ENCODE data around the gene COQ9.

COQ9 gene

DNA sequence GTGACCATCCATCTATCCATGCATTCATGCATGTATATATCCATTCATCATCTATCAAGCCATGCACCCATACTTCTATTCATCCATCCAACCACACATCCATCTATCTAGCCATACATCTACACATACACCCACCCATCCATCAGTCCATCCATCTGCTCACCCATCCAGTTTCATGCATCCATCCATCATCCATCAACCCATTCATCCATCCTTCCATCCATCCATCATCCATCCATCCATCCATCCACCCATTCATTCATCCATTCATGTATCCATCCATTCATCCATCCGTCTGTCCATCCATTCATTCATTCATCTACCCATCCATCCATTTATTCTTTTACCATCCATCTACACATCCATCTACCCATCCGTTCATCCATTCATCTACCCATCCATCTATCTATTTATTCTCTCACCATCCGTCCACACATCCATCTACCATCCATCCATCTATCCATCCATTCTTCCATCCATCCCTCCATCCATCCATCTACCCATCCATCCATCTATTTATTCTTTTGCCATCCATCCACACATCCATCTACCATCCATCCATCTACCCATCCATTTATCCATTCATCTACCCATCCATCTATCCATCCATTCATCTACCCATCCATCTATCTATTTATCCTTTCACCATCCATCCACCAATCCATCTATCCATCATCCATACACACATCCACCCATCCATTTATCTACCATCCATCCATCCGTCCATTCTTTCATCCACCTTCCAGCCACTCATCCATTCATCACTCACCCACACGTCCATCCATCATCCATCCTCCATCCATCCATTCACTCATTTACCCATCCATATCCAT, 39.5 kb upstream of the COQ9 start:
- TF ChIP-seq, protein P1, sequence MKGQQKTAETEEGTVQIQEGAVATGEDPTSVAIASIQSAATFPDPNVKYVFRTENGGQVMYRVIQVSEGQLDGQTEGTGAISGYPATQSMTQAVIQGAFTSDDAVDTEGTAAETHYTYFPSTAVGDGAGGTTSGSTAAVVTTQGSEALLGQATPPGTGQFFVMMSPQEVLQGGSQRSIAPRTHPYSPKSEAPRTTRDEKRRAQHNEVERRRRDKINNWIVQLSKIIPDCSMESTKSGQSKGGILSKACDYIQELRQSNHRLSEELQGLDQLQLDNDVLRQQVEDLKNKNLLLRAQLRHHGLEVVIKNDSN (IDR thresholded peaks at IDR 0.05), result no peak
- TF ChIP-seq EP300 (IDR thresholded peaks at IDR 0.05; ENCODE audit: borderline replicate concordance), result no peak
- TF ChIP-seq, protein P2, sequence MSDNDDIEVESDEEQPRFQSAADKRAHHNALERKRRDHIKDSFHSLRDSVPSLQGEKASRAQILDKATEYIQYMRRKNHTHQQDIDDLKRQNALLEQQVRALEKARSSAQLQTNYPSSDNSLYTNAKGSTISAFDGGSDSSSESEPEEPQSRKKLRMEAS (IDR thresholded peaks at IDR 0.05), result no peak
- no peak for TF ChIP-seq TEAD4 (IDR thresholded peaks at IDR 0.05)
- TF ChIP-seq FOXM1 (IDR thresholded peaks at IDR 0.05; ENCODE audit: borderline replicate concordance, low read depth), result no peak
- TF ChIP-seq, protein P3, sequence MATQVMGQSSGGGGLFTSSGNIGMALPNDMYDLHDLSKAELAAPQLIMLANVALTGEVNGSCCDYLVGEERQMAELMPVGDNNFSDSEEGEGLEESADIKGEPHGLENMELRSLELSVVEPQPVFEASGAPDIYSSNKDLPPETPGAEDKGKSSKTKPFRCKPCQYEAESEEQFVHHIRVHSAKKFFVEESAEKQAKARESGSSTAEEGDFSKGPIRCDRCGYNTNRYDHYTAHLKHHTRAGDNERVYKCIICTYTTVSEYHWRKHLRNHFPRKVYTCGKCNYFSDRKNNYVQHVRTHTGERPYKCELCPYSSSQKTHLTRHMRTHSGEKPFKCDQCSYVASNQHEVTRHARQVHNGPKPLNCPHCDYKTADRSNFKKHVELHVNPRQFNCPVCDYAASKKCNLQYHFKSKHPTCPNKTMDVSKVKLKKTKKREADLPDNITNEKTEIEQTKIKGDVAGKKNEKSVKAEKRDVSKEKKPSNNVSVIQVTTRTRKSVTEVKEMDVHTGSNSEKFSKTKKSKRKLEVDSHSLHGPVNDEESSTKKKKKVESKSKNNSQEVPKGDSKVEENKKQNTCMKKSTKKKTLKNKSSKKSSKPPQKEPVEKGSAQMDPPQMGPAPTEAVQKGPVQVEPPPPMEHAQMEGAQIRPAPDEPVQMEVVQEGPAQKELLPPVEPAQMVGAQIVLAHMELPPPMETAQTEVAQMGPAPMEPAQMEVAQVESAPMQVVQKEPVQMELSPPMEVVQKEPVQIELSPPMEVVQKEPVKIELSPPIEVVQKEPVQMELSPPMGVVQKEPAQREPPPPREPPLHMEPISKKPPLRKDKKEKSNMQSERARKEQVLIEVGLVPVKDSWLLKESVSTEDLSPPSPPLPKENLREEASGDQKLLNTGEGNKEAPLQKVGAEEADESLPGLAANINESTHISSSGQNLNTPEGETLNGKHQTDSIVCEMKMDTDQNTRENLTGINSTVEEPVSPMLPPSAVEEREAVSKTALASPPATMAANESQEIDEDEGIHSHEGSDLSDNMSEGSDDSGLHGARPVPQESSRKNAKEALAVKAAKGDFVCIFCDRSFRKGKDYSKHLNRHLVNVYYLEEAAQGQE (IDR thresholded peaks at IDR 0.05; ENCODE audit: low read depth), result no peak
- TF ChIP-seq EGR1 (IDR thresholded peaks at IDR 0.05), result no peak
- TF ChIP-seq RAD21 (IDR thresholded peaks at IDR 0.05; ENCODE audit: low read depth), result no peak
- no peak for TF ChIP-seq NFIC (IDR thresholded peaks at IDR 0.05)
- no peak for TF ChIP-seq CREB1 (IDR thresholded peaks at IDR 0.05; ENCODE audit: low read depth)
- no peak for TF ChIP-seq TCF12 (IDR thresholded peaks at IDR 0.05; ENCODE audit: low read depth)
- no peak for TF ChIP-seq YY1 (IDR thresholded peaks at IDR 0.05; ENCODE audit: low read depth)

DNA sequence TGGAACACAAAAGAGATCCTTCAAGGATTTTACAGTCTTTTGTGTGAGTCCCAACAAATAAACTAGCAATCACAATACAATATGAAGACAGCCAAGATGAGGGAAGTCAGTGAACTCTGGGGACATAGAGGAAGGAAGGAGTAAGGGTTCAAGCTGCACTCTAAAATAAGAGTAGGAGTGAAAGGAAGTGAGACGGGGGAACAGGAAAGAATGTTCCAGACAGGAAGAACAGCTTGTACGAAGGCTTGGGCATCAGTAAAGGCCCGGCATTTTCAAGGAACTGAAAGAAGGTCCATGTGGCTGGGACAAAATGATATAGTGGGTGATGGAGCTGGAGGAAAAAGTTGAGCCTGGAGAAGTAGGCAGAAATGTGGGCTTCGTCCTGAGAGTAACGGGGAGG, 38.2 kb upstream of the COQ9 start:
- TF ChIP-seq TEAD4 (IDR thresholded peaks at IDR 0.05), result no peak

DNA sequence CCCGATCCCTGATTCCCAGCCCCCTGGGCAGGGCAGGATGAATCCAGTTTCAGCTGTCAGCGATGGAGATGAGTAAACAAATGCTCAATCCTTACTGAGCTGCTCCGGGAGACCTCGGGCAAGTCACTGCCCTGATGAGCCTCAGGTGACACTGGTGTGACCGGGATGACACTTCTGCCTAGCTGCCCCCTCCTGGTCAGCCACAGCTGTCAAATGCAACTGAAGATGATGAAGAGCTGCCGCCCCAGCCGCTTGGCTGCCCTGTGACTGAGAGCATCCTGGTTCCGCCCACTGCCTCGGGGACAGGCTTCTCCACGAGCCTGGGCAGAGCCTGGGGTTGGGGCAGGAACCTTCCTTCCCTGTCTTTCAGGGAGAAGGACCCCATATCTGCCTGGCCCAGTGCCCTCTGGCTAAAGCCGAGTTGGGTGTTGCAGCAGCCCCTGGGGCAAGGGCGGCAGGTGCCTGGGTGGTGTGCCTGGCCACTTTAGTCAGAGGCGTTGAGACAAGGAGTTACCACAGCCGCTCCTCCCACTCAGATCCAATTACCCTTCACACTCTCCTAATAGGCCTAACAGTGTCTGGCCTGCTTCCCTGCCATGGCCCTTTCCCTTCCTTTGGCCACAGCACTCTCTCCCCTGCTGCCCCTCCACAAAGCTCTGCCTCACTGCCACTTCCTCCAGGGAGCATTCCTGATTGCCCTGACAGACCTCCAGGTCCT, 37.2 kb upstream of the COQ9 start:
- TF ChIP-seq CREB1 (IDR thresholded peaks at IDR 0.05; ENCODE audit: low read depth) (no peak), ZBTB7A (IDR thresholded peaks at IDR 0.05; ENCODE audit: low read depth) (no peak)
- TF ChIP-seq, protein P2 (IDR thresholded peaks at IDR 0.05), result peak; percentile 32; the same call in 1 of the 2 replicates

DNA sequence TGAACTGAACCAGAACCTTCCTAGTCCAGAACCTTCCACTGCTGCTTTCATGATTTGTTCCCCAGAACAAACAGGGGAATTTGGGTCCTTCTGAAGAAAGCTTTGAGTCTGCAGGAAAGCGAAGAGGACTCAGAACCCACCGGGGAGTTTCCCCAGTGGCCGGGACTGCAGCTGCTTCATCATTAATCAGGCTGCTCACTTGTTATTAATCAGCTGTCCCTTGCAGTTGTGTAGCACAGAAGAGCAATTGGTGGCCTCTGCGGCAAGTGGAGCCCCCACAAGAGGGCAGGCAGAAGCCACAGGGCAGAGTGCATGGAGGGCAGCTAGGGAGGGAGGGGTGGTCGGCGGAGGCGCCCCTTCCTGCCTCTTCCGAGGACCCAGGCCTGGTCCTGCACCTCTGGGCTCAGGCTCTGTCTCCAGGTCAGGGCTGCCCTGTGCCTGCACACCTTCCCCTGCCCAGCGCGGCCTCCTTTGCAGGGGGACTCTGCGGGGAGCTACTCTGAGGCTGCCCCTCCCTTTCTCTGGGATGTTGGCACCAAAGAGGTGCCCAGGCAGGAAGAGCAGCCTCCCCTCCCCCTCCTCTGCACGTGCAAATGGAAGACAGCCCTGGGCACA, 35.8 kb upstream of the COQ9 start:
- TF ChIP-seq EP300 (IDR thresholded peaks at IDR 0.05; ENCODE audit: borderline replicate concordance), result no peak
- TF ChIP-seq CREB1 (IDR thresholded peaks at IDR 0.05; ENCODE audit: low read depth), result no peak
- TF ChIP-seq FOXM1 (IDR thresholded peaks at IDR 0.05; ENCODE audit: borderline replicate concordance, low read depth), result no peak
- TF ChIP-seq ZBTB7A (IDR thresholded peaks at IDR 0.05; ENCODE audit: low read depth), result no peak
- no peak for TF ChIP-seq TAF1 (IDR thresholded peaks at IDR 0.05; ENCODE audit: low read depth)
- TF ChIP-seq, protein P2 (IDR thresholded peaks at IDR 0.05), result no peak
- no peak for TF ChIP-seq CEBPB (IDR thresholded peaks at IDR 0.05)
- TF ChIP-seq, protein P1 (IDR thresholded peaks at IDR 0.05), result no peak
- TF ChIP-seq, protein P3 (IDR thresholded peaks at IDR 0.05; ENCODE audit: low read depth), result no peak
- TF ChIP-seq RAD21 (IDR thresholded peaks at IDR 0.05; ENCODE audit: low read depth), result no peak
- no peak for TF ChIP-seq NFIC (IDR thresholded peaks at IDR 0.05)
- TF ChIP-seq YY1 (IDR thresholded peaks at IDR 0.05; ENCODE audit: low read depth), result no peak
- TF ChIP-seq TCF12 (IDR thresholded peaks at IDR 0.05; ENCODE audit: low read depth), result no peak
- TF ChIP-seq TEAD4 (IDR thresholded peaks at IDR 0.05), result no peak
- TF ChIP-seq EGR1 (IDR thresholded peaks at IDR 0.05), result no peak

DNA sequence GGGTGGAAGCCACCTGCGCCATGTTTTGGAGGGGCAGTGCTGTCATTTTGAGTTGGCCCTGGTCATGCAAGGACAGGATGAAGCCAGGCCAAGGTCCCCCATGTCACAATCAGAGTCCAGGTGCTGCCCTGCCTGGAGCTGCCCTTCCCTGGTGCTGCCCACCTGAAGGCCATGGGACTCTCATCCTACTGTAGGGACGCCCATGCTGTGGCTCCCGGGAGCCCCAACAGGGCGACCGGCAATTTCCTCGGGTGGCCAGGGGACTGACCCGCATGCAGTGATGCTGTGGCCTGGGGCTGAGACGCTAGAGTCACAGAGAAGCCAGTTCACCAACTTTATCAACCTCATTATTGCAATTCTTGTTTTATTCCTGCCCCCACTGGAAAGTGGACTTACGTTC, 34.7 kb upstream of the COQ9 start:
- TF ChIP-seq NFIC (IDR thresholded peaks at IDR 0.05), result no peak
- no peak for TF ChIP-seq YY1 (IDR thresholded peaks at IDR 0.05; ENCODE audit: low read depth)
- TF ChIP-seq RAD21 (IDR thresholded peaks at IDR 0.05; ENCODE audit: low read depth), result no peak
- no peak for TF ChIP-seq TAF1 (IDR thresholded peaks at IDR 0.05; ENCODE audit: low read depth)
- TF ChIP-seq ZBTB7A (IDR thresholded peaks at IDR 0.05; ENCODE audit: low read depth), result no peak
- TF ChIP-seq TCF12 (IDR thresholded peaks at IDR 0.05; ENCODE audit: low read depth), result no peak
- TF ChIP-seq, protein P1 (IDR thresholded peaks at IDR 0.05), result no peak
- no peak for TF ChIP-seq EP300 (IDR thresholded peaks at IDR 0.05; ENCODE audit: borderline replicate concordance)
- TF ChIP-seq TEAD4 (IDR thresholded peaks at IDR 0.05), result no peak
- no peak for TF ChIP-seq CREB1 (IDR thresholded peaks at IDR 0.05; ENCODE audit: low read depth)
- TF ChIP-seq FOXM1 (IDR thresholded peaks at IDR 0.05; ENCODE audit: borderline replicate concordance, low read depth), result no peak
- TF ChIP-seq EGR1 (IDR thresholded peaks at IDR 0.05), result no peak
- TF ChIP-seq CEBPB (IDR thresholded peaks at IDR 0.05), result no peak
- TF ChIP-seq, protein P2 (IDR thresholded peaks at IDR 0.05), result no peak
- TF ChIP-seq, protein P3 (IDR thresholded peaks at IDR 0.05; ENCODE audit: low read depth), result no peak

All from Ishikawa (cell line).